Fibroblast of mammary gland (primary cell): ENCODE results near the gene ZBTB47.

Experiments
- DNase-seq: peaks from one replicate; pipeline ENCODE4 v3.0.0-alpha.2; 2010; ENCODE audit warnings: low read depth
- H3K4me3 ChIP-seq: 2 replicates; pipeline ENCODE4 v1.5.1; 2011; ENCODE audit warnings: low read depth, mild to moderate bottlenecking, low read length, moderate library complexity; ENCODE audit not compliant: control insufficient read depth
- TF ChIP-seq, protein P1 (sequence below): conservative IDR thresholded peaks from 2 replicates; pipeline ENCODE4 v1.5.1; 2011; ENCODE audit warnings: low read depth, low read length, inconsistent platforms; ENCODE audit not compliant: control insufficient read depth, insufficient read depth

Gene ZBTB47

DNA sequence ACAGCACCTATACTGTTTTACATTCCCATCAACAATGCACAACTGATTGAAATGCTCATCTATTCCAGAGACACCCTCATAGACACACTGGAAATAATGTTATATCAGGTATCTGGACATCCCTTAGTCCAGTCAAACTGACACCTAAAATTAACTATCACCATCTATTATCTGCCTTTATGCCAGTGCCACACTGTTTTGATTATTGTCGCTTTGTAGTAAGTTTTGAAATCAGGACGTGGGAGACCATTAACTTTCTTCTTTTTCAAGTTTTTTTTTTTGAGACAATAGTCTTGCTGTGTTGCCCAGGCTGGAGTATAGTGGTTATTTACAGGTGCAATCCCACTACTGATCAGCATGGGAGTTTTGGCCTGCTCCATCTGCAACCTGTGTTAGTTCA is 22.4 kb downstream of the ZBTB47 start:
- TF ChIP-seq, protein P1, sequence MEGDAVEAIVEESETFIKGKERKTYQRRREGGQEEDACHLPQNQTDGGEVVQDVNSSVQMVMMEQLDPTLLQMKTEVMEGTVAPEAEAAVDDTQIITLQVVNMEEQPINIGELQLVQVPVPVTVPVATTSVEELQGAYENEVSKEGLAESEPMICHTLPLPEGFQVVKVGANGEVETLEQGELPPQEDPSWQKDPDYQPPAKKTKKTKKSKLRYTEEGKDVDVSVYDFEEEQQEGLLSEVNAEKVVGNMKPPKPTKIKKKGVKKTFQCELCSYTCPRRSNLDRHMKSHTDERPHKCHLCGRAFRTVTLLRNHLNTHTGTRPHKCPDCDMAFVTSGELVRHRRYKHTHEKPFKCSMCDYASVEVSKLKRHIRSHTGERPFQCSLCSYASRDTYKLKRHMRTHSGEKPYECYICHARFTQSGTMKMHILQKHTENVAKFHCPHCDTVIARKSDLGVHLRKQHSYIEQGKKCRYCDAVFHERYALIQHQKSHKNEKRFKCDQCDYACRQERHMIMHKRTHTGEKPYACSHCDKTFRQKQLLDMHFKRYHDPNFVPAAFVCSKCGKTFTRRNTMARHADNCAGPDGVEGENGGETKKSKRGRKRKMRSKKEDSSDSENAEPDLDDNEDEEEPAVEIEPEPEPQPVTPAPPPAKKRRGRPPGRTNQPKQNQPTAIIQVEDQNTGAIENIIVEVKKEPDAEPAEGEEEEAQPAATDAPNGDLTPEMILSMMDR, result no peak
- DNase-seq, result no peak
- H3K4me3 ChIP-seq, result no peak overlapping the region

DNA sequence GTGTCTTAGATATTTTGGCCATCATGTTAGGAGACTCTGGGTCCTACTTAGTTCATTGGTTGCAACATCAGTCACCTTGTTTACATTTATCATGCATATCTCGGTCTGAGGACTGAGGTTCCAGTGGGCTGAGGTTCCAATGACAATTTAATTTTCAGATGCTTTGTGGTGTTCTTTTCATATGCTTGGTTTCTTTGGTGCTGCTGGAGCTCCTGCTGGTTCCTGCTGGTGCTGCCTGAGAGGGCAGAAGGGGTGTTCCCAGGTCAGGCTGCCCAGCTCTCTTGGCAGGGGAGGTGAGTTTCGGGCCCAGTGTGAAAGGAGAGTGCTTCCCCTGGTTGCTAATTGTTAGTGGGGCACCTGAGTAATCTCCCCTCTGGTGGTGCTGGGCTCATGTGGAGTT is 24.9 kb downstream of the ZBTB47 start:
- no peak overlapping the region for H3K4me3 ChIP-seq
- TF ChIP-seq, protein P1, result no peak
- no peak for DNase-seq

DNA sequence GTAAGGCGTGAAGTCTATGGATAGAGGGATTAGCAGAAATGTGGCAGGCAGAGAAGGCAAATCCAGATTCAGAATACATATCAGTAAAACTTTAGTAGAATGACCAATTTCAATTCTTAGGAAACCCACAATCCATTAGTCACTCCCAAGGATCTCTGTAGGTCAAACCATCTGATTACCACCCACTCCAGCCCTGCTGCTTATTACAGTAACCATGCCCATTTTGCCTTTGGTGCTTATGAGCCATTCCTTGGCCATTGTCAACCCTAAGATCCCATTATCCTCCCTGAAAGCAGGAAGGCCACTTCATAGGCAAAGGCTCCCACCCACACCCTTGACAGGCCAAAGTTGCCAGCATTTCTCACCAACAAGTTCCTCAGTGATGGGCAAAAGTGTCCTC is 26.8 kb downstream of the ZBTB47 start:
- TF ChIP-seq, protein P1, result no peak
- H3K4me3 ChIP-seq, result no peak overlapping the region
- peak; percentile 71 for DNase-seq

DNA sequence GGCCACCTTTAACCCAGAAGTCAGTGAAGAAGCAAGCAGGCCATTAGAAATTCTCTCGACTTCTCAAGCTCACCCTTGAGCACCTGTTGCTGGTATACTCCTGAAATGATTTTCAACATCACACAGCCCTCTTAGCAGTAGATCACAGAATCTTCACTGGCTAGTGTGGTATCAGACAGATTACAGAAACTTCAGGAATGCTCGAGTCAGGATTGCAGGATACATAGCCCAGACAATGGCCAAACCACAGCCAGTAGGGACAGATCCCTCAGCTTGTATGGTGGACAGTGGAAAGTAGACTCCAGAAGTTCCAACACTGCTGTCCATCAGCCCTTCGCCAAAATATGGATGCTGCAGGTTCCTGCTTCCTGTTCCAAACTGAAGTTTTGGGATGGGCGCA is 27.3 kb downstream of the ZBTB47 start:
- DNase-seq, result no peak
- TF ChIP-seq, protein P1, result no peak

DNA sequence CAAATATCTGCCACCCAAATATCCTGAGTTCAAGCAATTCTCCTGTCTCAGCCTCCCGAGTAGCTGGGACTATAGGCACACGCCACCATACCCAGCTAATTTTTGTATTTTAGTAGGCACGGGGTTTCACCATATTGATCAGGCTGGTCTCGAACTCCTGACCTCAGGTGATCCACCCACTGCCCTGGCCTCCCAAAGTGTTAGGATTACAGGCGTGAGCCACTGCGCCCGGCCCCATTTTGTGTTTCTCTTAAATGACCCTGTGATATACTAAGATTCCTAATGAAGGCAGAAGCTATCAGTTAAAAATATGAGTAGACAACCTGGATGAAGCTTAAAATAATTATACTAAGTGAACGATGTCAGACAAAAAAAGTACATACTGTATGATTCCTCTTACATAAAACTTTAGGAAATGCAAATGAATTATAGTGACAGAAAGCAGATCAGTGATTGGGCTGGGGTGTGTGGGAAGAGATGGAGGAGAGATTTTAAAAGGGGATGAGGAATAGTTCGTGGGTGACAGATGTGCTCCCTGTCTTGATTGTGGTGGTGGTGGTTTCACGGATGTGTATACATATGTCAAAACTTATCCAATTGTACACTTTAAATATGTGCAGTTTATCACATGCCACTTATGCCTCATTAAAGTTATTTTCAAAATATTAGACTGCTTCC is 28.0 kb downstream of the ZBTB47 start:
- DNase-seq, result no peak
- TF ChIP-seq, protein P1, result no peak
- no peak overlapping the region for H3K4me3 ChIP-seq

More for the DNA sequence above, 27.3 kb downstream of the ZBTB47 start:
- H3K4me3 ChIP-seq, result no peak overlapping the region

DNA sequence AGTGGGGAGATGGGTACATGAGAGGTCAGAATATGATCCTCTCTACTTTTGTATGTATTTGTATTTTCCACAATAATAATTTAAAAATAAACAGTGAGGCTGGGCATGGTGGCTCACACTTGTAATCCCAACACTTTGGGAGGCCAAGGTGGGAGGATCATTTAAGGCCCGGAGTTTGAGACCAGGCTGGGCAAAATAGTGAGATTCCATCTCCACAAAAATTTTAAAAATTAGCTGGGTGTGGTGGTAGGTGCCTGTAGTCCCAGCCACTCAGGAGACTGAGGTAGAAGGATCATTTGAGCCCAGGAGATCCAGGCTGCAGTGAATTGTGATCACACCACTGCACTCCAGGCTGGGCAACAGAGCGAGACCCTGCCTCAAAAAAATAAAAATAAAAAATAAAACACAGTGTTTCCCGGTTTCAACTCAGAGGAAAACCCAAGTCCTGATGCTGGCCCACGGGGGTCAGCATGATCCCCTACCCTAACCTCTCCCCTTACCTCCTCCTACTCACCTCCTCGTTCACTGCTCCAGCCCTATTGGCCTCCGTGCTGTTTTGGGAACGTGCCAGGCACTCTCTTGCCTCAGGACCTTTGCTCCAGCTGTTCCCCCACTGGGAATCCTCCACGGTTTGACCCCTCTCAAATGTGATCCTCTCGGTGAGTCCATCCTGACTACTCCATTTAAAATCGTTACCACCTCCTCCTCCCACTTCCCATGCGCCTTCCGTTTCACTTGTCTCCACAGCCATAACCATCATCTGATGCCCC is 29.0 kb downstream of the ZBTB47 start:
- no peak overlapping the region for H3K4me3 ChIP-seq
- TF ChIP-seq, protein P1, result no peak
- no peak for DNase-seq
